ENCODE data around the gene CPSF4L. TPM values are rescaled to one million over a fixed set of nuclear protein-coding genes. Genes with fewer than 3 reads are reported as not detected.
"Not testable (repeated sequence)": the region's sequence is repeated elsewhere in the genome, so short reads cannot be mapped to it uniquely, and the experiment has no call there.

The CPSF4L gene, protein sequence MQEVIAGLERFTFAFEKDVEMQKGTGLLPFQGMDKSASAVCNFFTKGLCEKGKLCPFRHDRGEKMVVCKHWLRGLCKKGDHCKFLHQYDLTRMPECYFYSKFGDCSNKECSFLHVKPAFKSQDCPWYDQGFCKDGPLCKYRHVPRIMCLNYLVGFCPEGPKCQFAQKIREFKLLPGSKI
- not detected for polyA plus RNA-seq (2012; ENCODE audit: insufficient read depth, insufficient read length)

- no peak for DNase-seq (ENCODE audit: low read depth, low spot score)
- no peak within 1 kb of the TSS for H3K4me3 ChIP-seq (ENCODE audit: low read length)
These were observed at the start of gene CPSF4L for GRCh38 chr17:73261617-73261951. CPSF4L (minus strand) TSS chr17:73261880; CDS start chr17:73261818, 62 bp downstream.

- DNase-seq (ENCODE audit: low read depth, low spot score), result no peak
- peak overlapping the region; percentile 42 for H3K4me3 ChIP-seq (ENCODE audit: low read length)
These were observed 49.7 kb upstream of the CPSF4L start for GRCh38 chr17:73311428-73311780.

- H3K4me3 ChIP-seq (ENCODE audit: low read length), result peak overlapping the region; percentile 42
These were observed 48.3 kb upstream of the CPSF4L start for GRCh38 chr17:73309727-73310596.

GRCh38 chr17:73308959-73309358 lies 47.3 kb upstream of the CPSF4L start:
- H3K4me3 ChIP-seq (ENCODE audit: low read length); DNase-seq (ENCODE audit: low read depth, low spot score): not testable (repeated sequence)

More at GRCh38 chr17:73309727-73310596, 48.3 kb upstream of the CPSF4L start:
- no peak for DNase-seq (ENCODE audit: low read depth, low spot score)

- DNase-seq (ENCODE audit: low read depth, low spot score), result no peak
- no peak overlapping the region for H3K4me3 ChIP-seq (ENCODE audit: low read length)
These were observed 46.5 kb upstream of the CPSF4L start for GRCh38 chr17:73308017-73308823.

DNA sequence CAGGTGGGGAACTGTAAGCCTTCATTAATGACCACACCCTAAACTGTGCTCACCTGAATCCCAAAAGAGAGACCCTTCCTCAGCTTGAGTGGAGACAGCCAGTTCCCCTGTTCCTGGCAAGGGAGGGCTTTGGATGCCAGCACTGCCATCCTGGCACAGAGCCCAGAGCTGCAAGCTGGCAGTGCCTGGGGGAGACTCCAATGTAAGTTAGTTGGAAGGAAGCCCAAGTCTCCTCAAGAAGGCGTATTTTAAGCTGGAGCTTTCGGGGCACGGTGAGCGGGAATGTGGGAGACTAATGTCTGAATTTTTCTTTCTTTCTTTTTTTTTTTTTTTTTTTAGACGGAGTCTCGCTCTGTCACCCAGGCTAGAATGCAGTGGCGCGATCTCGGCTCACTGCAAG lies 45.5 kb upstream of the CPSF4L start:
- no peak for DNase-seq (ENCODE audit: low read depth, low spot score)
- no peak overlapping the region for H3K4me3 ChIP-seq (ENCODE audit: low read length)

- no peak overlapping the region for H3K4me3 ChIP-seq (ENCODE audit: low read length)
- no peak for DNase-seq (ENCODE audit: low read depth, low spot score)
These were observed 44.5 kb upstream of the CPSF4L start for GRCh38 chr17:73305845-73306836.

- DNase-seq (ENCODE audit: low read depth, low spot score), result no peak
- H3K4me3 ChIP-seq (ENCODE audit: low read length), result no peak overlapping the region
These were observed 43.5 kb upstream of the CPSF4L start for GRCh38 chr17:73304971-73305812.

- H3K4me3 ChIP-seq (ENCODE audit: low read length), result no peak overlapping the region
- no peak for DNase-seq (ENCODE audit: low read depth, low spot score)
These were observed 42.8 kb upstream of the CPSF4L start for GRCh38 chr17:73304438-73304837.

- H3K4me3 ChIP-seq (ENCODE audit: low read length), result no peak overlapping the region
- no peak for DNase-seq (ENCODE audit: low read depth, low spot score)
These were observed 40.5 kb upstream of the CPSF4L start for GRCh38 chr17:73302189-73302588.

GRCh38 chr17:73301369-73301768 lies 39.7 kb upstream of the CPSF4L start:
- no peak for DNase-seq (ENCODE audit: low read depth, low spot score)
- no peak overlapping the region for H3K4me3 ChIP-seq (ENCODE audit: low read length)

DNA sequence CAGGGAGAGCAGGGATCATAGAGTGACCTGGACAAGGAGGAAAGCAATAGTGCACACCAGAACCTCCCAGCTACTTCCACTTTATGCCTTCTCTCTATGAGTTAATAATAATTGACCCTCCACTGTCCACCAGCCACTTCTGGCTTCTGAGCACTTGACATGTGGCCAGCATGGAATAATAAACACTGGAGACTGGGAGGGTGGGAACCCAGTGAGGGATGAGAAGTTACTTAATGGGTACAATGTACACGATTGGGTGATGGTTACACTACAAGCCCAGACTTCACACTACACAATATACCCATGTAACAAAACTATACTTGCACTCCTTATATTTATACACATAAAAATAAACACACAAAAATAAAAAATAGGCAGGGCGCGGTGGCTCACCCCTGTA lies 38.7 kb upstream of the CPSF4L start:
- no peak overlapping the region for H3K4me3 ChIP-seq (ENCODE audit: low read length)
- no peak for DNase-seq (ENCODE audit: low read depth, low spot score)

DNA sequence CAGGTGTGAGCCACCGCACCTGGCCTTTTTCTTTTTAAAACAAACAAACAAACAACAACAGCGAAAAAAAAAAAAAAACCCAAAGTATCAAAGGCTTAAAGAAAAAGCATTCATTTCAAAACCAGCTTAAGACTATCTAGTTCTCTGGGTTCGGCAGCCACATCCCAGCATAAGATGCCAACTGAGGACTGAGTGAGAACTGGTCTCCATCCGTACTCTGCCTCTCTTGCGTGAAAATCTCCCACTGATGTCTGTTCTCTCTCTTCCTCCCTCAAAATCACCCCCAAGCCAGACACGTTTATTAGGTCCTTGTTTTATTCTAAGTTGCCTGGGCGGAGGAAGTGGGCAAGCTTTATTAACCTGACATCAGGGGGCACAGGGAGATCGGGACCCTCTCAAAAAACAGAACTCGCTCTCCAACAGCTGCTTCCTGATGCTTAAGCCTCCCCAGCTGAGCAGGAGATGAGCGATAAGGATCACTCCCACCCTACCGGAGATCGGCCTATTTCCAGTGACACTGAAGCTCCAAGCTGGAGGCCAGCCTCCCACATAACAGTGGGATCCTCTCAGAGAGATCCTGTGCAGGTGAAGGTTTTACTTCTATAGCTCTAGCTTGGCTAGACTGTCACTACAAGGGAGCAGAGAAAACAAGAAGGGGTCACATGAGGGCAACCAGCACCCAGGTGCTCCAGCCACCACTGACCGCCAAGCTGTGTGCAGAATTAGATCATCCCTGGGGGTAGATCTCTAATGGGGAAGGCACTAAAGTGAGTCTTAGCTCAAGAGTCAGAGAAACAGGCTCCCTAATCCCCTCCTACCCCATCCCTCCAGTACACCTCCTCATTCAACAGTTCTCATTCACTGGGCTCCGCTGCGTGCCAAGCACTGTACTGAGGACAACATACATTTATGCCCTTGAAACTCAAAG lies 36.5 kb upstream of the CPSF4L start:
- no peak overlapping the region for H3K4me3 ChIP-seq (ENCODE audit: low read length)
- no peak for DNase-seq (ENCODE audit: low read depth, low spot score)

- no peak overlapping the region for H3K4me3 ChIP-seq (ENCODE audit: low read length)
- no peak for DNase-seq (ENCODE audit: low read depth, low spot score)
These were observed 31.8 kb upstream of the CPSF4L start for GRCh38 chr17:73293480-73293911.

GRCh38 chr17:73293031-73293430 lies 31.4 kb upstream of the CPSF4L start:
- no peak for DNase-seq (ENCODE audit: low read depth, low spot score)
- no peak overlapping the region for H3K4me3 ChIP-seq (ENCODE audit: low read length)

DNA sequence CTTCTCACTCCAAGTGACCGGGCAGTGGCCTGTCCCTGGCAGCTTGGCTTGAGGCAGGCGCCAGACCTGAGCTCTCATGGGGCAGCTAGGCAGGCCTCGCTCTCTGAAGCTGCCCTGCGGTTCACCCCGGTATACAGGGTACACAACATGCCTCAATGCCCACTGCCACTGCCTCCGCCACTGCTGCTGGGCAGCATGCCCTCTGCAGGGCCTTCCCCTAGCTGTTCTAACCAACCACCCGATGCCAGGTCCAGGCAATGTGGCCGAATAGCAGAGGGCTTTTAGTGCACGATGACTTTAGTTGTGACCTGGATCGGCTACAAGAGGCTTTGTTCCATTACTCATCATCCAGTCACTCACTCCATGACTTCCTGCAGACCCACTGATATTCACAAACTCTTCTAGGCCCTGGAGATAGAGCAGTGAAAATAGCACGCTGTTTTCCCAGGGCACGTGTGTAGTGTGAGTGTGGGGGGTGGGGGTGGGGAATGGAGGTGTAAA lies 30.4 kb upstream of the CPSF4L start:
- DNase-seq (ENCODE audit: low read depth, low spot score), result no peak
- H3K4me3 ChIP-seq (ENCODE audit: low read length), result no peak overlapping the region
